Esophagus squamous epithelium (tissue), 4 donors: Measurements from ENCODE around the gene WDFY1.

Source experiments
- POLR2A ChIP-seq, 4 donors: fragments of 450-650 bp; IDR thresholded peaks; one replicate each; pipeline ENCODE4 v1.6.1; 2017; ENCODE audit warnings: antibody characterized with exemption in 4 of 4, mild to moderate bottlenecking in 4 of 4, moderate library complexity in 3 of 4
- TF ChIP-seq, protein P1 (sequence below), 6 experiments: fragments of 450-650 bp in 4 of 6; fragments of 200-600 bp in 2 of 6; sonication (generic) in 2 of 6; IDR thresholded peaks; one replicate each; pipeline ENCODE4 v1.5.1; 2016 to 2019; ENCODE audit warnings: antibody characterized with exemption in 6 of 6, mild to moderate bottlenecking in 4 of 6, moderate library complexity in 4 of 6

DNA sequence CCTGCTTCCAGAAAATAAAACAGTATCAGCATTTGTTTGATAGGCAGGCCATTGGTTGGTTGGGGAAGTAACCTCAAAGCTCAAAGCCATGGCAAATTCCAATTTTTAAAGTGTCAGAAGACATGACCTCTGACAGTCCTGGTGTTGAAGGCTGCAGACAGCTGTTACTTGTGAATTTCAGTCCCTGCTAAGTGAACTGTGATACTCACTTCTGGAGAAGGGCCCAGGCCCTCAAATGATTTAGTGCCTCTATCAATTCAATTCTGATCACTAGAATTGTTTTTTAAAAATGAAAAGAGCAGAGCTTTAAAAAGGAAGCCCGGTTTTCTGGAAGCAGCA lies 35.2 kb upstream of the WDFY1 start:
- TF ChIP-seq, protein P1, sequence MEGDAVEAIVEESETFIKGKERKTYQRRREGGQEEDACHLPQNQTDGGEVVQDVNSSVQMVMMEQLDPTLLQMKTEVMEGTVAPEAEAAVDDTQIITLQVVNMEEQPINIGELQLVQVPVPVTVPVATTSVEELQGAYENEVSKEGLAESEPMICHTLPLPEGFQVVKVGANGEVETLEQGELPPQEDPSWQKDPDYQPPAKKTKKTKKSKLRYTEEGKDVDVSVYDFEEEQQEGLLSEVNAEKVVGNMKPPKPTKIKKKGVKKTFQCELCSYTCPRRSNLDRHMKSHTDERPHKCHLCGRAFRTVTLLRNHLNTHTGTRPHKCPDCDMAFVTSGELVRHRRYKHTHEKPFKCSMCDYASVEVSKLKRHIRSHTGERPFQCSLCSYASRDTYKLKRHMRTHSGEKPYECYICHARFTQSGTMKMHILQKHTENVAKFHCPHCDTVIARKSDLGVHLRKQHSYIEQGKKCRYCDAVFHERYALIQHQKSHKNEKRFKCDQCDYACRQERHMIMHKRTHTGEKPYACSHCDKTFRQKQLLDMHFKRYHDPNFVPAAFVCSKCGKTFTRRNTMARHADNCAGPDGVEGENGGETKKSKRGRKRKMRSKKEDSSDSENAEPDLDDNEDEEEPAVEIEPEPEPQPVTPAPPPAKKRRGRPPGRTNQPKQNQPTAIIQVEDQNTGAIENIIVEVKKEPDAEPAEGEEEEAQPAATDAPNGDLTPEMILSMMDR (IDR thresholded peaks at IDR 0.05) = no peak
- TF ChIP-seq POLR2A (IDR thresholded peaks at IDR 0.05) = no peak
